Adipocyte (in vitro differentiated cells): ENCODE results near the gene KMT2B.

ENCODE experiments used
- DNase-seq: peaks from one replicate; pipeline ENCODE4 v3.0.0-alpha.2; 2015; ENCODE audit warnings: low read depth
- H3K27me3 ChIP-seq: replicated peaks from 2 replicates; pipeline ENCODE4 v1.7.0; 2013; ENCODE audit warnings: mild to moderate bottlenecking, low read length, moderate library complexity; ENCODE audit not compliant: control insufficient read depth, insufficient read depth
- H3K36me3 ChIP-seq: 2 replicates; pipeline ENCODE4 v1.7.0; 2013; ENCODE audit warnings: low read length, mild to moderate bottlenecking, moderate library complexity; ENCODE audit not compliant: control insufficient read depth, insufficient read depth, severe bottlenecking
- H3K4me1 ChIP-seq: 2 replicates; pipeline ENCODE4 v1.7.0; 2013; ENCODE audit warnings: mild to moderate bottlenecking, low read length, moderate library complexity; ENCODE audit not compliant: control insufficient read depth, insufficient read depth
- H3K4me3 ChIP-seq: 2 replicates; pipeline ENCODE4 v1.7.0; 2013; ENCODE audit warnings: mild to moderate bottlenecking, low read length, moderate library complexity
- H3K9ac ChIP-seq: 2 replicates; pipeline ENCODE4 v1.7.0; 2013; ENCODE audit warnings: mild to moderate bottlenecking, low read length, moderate library complexity
- H3K9me3 ChIP-seq: 2 replicates; pipeline ENCODE4 v1.7.0; 2013; ENCODE audit warnings: mild to moderate bottlenecking, low read length, moderate library complexity; ENCODE audit not compliant: control insufficient read depth

The KMT2B gene

DNA sequence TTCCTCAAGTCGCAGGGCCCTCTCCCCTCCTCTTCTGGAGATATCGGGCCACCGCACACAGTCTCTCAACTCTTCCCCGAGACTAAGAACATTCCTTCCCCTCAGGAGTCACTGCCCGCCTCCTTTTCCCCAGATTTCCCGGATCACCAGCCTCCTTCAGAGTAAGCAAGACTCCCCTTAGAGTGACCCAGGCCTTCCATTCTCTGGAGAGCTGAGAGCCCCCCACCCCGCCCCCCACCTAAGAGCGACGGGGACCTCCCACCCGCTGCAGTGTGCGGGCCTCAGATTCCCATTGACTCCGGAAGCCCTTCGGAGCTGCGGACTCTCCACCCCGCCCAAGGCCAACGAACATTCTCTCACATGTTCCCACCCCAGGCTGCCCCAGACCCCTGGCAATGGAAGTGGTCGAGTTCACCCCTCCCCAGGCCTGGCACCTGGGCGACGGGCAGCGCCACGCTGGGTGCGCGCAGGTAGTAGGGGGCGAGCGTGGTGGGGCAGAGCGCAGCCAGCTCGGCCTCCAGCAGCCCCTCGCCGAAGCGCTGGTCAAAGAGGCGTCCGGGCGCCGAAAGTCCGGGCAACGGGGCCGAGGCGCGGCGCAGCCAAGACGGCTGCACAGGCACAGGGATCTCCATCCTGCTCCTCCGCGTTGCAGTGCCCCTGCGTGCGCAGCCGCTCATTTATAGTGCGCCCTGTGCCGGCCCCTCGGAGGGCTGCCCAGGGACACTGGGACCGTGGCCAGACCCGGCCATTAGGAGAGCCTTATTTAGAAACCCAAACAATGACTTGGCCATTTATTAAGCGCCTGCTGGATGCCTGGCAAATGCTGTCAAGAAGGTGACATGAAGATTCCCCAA, 38.8 kb downstream of the KMT2B start, which contains the start of gene HSPB6:
Gene HSPB6 (minus strand): TSS at position 653 of the 854 bp plus-strand sequence. CDS start 21 bp downstream, at position 632.
- Histone ChIP-seq H3K4me1 (peaks cover 30% of the 10 kb centered on the region), H3K9ac (peak within 1 kb of the TSS; percentile 100), H3K9me3 (no peaks in the 10 kb centered on the region), H3K4me3 (peak within 1 kb of the TSS; percentile 98), H3K27me3 (no peaks in the 10 kb centered on the region), H3K36me3 (peaks cover 25% of the 10 kb centered on the region)
- peak; percentile 25 for DNase-seq

DNA sequence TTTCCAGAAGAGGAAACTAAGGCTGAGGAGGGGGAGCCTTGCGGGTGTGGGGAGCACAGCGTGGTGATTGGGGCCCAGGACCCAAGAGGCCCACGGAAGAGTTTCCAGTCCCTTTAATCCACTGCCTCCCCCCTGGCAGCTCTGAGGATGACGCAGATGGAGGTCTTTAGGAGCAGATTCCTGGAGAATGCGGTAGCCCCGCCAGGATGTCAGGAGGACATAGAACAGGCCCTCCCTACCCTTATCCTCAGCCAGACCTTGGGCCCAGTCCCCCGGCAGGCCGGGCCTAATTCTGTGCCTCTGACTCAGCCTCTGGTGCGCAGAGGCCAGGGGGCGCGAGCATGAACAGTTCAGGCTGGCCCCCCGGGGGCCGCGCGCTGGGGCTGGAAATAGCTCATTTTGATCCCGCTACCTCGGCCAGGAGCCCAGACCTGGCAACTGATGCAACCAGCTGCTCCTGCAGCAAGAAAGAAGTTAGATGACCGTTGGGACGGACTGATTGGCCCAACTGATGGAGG, 39.5 kb downstream of the KMT2B start:
- peak overlapping the region; percentile 100 for H3K9ac ChIP-seq
- H3K4me1 ChIP-seq, result peaks cover 30% of the 10 kb centered on the region
- DNase-seq, result peak; percentile 95
- no peaks in the 10 kb centered on the region for H3K9me3 ChIP-seq
- H3K36me3 ChIP-seq, result peaks cover 26% of the 10 kb centered on the region
- H3K27me3 ChIP-seq, result no peaks in the 10 kb centered on the region
- H3K4me3 ChIP-seq, result peak overlapping the region; percentile 98

DNA sequence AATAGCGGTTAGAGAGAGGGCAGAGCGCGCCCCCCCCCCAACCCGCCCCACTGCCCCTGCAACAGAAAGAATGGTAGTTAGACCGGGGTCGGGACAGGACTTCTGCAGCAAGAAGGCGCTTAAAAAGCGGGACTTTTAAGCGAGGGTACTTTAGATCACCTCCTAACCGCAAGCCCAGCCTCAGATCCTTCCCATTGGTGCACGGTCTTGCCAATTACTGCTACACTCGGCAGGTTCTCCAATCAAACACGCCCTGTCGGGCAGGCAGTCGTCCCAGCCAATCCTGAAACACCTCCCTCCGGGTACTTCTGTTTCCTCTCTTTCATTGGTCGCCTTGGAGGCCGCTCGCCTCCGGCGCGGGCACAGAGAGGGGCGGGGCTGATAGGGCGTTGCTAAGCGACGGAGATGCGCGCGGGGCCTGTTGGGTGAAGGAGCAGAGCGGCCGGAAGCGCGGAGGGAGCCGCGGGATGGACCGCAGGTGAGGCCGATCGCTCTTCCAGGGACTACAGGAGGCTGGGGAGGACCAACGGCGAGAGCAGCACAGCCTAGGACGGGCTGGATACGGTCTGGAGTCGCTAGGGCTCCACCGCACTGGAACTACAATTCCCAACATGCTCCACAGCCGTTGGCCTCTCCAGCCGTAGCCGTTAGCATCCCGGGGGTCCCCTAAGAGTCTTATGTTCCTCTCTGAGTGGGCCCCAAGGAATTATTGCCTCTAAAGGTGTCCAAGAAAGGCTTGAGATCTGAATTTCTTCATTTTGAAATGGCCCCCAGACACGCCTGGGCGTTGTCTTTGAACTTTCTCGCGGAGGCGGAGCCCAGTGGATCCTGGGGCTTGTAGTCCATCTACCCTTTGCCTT, 40.2 kb downstream of the KMT2B start, which contains the start of gene PROSER3:
Gene PROSER3 (plus strand): TSS at position 428 of the 860 bp plus-strand sequence. CDS start 40 bp downstream, at position 468.
- Histone ChIP-seq H3K9me3 (no peaks in the 10 kb centered on the region), H3K9ac (peak within 1 kb of the TSS; percentile 100), H3K4me1 (peaks cover 30% of the 10 kb centered on the region), H3K4me3 (peak within 1 kb of the TSS; percentile 98), H3K27me3 (no peaks in the 10 kb centered on the region), H3K36me3 (peaks cover 20% of the 10 kb centered on the region)
- DNase-seq, result peak; percentile 99

DNA sequence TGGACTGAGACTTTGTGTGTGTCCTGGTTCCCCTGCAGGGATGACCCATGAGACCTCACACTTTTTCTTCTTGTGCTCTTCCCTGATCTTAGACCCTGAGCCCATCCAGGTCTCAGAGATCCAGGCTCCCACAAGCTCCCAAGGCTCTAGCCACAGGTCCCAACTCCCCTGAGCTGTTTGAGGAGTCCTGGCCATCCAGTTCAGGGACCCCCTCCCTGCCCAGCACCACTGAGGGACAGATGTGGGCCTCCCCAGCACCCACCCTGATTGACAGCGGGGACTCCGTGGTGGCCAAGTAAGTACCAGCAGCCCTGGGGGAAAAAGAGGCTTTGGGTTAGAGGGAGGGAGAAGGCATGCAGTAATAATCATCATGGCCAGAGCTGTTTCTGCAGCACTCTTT, 41.9 kb downstream of the KMT2B start:
- Histone ChIP-seq H3K27me3 (no peaks in the 10 kb centered on the region), H3K4me3 (no peak overlapping the region), H3K9ac (peak overlapping the region; percentile 42), H3K36me3 (peaks cover 8% of the 10 kb centered on the region), H3K4me1 (peaks cover 23% of the 10 kb centered on the region), H3K9me3 (no peaks in the 10 kb centered on the region)
- DNase-seq, result no peak

DNA sequence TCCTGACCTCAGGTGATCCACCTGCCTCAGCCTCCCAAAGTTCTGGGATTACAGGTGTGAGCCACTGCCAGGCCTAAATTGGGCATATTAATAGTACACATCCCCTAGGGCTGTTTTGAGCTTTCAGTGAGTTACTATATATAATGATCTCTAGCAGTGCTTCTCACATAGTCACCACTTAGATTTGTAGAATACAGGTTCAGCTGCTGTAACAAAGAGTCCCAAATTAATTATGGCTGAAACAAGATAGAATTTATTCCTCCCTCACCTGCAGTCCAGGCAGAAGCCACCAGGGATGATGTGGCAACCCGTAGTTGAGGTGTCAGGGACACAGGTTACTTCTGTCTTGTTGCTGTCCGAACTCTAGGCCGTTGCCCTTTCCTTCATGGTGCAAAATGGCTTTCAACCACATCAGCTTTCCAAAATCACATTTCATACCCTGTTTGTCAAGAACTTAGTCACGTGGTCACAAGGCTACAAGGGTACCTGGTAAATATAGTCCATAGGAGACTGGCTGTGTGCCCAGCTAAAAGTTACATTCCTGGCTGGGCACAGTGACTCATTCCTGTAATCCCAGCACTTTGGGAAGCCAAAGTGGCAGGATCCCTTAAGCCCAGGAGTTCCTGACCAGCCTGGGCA, 43.0 kb downstream of the KMT2B start:
- no peak overlapping the region for H3K4me3 ChIP-seq
- H3K4me1 ChIP-seq, result peaks cover 17% of the 10 kb centered on the region
- no peaks in the 10 kb centered on the region for H3K9me3 ChIP-seq
- peaks cover 19% of the 10 kb centered on the region for H3K36me3 ChIP-seq
- H3K9ac ChIP-seq, result no peak overlapping the region
- no peak for DNase-seq
- H3K27me3 ChIP-seq, result no peaks in the 10 kb centered on the region

DNA sequence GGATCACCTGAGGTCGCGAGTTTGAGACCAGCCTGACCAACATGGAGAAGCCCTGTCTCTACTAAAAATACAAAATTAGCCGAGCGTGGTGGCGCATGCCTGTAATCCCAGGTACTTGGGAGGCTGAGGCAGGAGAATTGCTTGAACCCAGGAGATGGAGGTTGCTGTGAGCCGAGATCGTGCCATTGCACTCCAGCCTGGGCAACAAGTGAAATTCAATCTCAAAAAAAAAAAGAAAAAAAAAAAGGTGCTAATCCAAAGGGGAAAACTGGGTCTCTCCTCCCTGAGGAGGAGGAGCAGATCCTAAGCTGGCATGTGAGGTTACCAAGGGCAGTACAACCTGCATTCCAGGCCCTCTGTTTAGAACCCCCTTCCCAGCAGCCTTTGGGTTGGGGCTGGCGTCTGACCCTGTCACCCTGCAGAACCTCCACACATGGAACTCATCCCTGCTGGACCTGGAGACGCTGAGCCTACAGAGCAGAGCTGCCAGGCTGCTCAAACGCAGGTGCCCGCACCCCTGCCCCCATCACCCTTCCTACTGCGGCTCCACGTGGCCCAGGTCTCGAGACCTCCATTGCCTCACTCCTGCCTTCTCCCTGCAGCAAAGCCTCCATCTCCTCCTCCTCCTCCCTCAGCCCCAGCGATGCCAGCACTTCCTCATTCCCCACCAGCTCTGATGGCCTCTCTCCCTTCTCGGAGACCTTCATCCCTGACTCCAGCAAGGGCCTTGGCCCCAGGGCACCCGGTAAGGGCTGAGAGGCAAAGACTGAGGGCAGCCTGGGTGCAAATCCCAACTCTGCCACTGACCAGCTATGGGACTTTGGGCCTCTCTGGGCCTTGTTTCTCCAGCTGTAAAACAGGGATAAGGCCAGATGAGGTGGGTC, 46.9 kb downstream of the KMT2B start:
- Histone ChIP-seq H3K27me3 (no peaks in the 10 kb centered on the region), H3K9ac (no peak overlapping the region), H3K36me3 (peaks cover 19% of the 10 kb centered on the region), H3K4me1 (peaks cover 3% of the 10 kb centered on the region), H3K9me3 (no peaks in the 10 kb centered on the region), H3K4me3 (no peak overlapping the region)
- DNase-seq, result no peak

DNA sequence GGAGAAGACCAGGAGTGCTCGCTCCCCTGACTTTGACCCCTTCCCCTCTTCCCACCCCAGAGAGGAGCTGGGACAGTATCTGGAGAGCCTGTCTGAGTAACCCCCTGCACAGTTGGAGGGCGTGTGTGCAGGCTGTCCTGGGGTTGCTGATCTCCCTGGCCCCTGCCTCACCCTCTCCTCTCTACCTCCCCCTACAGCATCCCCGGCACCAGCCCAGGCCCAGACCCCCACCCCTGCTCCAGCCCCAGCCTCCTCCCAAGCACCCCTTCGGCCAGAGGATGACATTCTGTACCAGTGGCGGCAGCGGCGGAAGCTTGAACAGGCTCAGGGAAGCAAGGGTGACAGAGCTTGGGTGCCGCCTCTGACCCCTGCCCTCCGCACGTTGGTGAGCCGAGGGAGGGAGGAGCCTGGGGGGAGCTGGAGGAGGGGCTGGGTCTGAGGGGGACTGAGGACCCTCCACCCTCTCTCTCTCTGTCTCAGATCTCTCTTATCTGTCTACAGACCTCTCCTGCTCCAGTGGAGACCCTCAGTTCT, 48.8 kb downstream of the KMT2B start:
- Histone ChIP-seq H3K36me3 (peaks cover 19% of the 10 kb centered on the region), H3K9me3 (no peaks in the 10 kb centered on the region), H3K9ac (no peak overlapping the region), H3K4me1 (no peaks in the 10 kb centered on the region), H3K4me3 (no peak overlapping the region), H3K27me3 (no peaks in the 10 kb centered on the region)
- DNase-seq, result no peak

DNA sequence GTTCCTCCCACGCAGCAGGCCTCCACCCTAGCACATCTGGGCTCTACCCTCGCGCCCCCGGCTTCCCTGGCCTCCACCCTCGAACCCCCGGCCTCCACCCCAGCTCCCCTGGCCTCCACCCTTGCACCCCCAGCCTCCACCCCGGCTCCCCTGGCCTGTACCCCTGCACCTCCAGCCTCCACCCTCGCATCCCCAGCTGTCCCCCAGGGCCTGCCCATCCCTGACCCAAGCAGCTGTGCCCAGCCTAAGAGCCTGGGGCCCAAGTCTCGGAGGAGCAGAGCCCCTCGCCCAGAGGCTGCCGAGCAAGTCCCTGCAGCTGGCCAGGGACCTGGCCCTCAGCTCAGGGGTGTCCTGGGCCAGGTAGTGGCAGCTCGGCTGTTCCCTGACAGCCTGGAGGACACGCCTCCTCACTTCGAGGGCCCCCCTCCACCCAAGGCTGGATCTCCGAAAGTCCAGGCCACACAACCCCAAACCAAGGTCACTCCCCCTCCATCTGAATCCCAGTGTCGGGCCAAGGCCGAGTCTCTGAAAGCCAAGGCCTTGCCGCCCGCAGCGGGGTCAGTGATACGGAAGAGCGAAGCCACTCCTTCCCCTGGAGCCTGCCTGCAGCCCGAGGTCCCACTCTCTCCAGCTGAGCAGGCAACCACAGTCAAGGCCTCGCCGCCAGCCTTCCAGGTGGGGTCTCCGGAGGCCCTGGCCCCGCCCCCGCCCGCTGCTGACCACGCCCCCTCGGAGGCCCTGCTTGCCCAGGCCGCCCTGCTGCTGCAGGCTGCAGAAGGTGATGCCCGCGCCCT, 49.7 kb downstream of the KMT2B start:
- Histone ChIP-seq H3K36me3 (peaks cover 13% of the 10 kb centered on the region), H3K4me3 (no peak overlapping the region), H3K9me3 (no peaks in the 10 kb centered on the region), H3K4me1 (no peaks in the 10 kb centered on the region), H3K9ac (no peak overlapping the region), H3K27me3 (no peaks in the 10 kb centered on the region)
- DNase-seq, result no peak

DNA sequence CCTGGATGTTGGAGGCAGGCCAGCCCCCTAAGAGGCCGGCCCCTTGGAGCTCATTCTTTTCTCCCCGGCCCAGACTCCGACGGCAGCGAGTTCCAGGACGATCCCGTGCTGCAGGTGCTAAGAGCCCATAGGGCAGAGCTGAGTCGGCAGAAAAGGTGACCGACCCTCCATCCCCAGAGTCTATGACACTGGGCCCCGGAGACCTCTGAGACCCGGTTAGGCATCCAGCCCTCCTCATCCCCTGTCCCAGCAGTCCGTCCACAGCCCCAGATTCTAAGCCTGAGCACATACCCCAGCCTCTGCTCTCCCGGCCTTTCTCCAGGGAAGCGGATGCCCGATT, 50.2 kb downstream of the KMT2B start:
- H3K27me3 ChIP-seq, result no peaks in the 10 kb centered on the region
- H3K36me3 ChIP-seq, result peaks cover 13% of the 10 kb centered on the region
- no peak overlapping the region for H3K4me3 ChIP-seq
- no peak overlapping the region for H3K9ac ChIP-seq
- H3K4me1 ChIP-seq, result no peaks in the 10 kb centered on the region
- H3K9me3 ChIP-seq, result no peaks in the 10 kb centered on the region
- no peak for DNase-seq
